GM19438 (cell line): ENCODE results near the gene PSEN1.

Experiments
- ATAC-seq: cut with Tn5 transposase; IDR thresholded peaks from one replicate; pipeline ENCODE4 v1.9.1; 2021; ENCODE audit warnings: low read depth; ENCODE audit not compliant: unreplicated experiment

Gene PSEN1

GRCh38 chr14:73264885-73265720 lies 128.8 kb downstream of the PSEN1 start:
- no peak for ATAC-seq

GRCh38 chr14:73265721-73266046 lies 129.4 kb downstream of the PSEN1 start:
- no peak for ATAC-seq

GRCh38 chr14:73266317-73266716 lies 130.0 kb downstream of the PSEN1 start:
- ATAC-seq: no peak

- no peak for ATAC-seq
Measured at GRCh38 chr14:73267474-73267873, 131.2 kb downstream of the PSEN1 start.

- ATAC-seq: peak; percentile 57
Measured at GRCh38 chr14:73269729-73270531, 133.6 kb downstream of the PSEN1 start.

- ATAC-seq: no peak
Measured at GRCh38 chr14:73272393-73272792, 136.1 kb downstream of the PSEN1 start.
